Activated T-helper 1 cell treated with anti-CD3 and anti-CD28 coated beads, Interleukin-2, amount 50 U/mL, for 16 hours (primary cell): Measurements from ENCODE around the gene FAM149A.

Experiments
- DNase-seq, 2 donors: peaks; one replicate each; pipeline ENCODE4 v3.0.0-alpha.2; 2020; ENCODE audit warnings: low read depth in 1 of 2, low spot score in 1 of 2

FAM149A gene

DNA sequence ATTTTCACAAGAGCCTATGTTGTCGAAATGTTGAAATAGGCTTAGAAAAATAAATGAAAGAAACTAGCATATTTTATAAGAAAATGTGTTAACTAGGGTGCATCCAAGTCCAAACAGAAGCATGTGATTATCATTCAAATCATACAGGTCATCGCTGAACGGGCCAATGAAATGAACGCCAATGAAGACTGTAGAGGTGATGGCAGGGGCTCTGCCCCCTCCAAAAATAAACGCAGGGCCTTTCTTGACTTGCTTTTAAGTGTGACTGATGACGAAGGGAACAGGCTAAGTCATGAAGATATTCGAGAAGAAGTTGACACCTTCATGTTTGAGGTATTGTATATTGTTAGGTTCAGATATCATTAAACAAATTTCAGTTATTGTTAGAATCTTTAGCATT lies 96.5 kb downstream of the FAM149A start:
- DNase-seq, result no peak

DNA sequence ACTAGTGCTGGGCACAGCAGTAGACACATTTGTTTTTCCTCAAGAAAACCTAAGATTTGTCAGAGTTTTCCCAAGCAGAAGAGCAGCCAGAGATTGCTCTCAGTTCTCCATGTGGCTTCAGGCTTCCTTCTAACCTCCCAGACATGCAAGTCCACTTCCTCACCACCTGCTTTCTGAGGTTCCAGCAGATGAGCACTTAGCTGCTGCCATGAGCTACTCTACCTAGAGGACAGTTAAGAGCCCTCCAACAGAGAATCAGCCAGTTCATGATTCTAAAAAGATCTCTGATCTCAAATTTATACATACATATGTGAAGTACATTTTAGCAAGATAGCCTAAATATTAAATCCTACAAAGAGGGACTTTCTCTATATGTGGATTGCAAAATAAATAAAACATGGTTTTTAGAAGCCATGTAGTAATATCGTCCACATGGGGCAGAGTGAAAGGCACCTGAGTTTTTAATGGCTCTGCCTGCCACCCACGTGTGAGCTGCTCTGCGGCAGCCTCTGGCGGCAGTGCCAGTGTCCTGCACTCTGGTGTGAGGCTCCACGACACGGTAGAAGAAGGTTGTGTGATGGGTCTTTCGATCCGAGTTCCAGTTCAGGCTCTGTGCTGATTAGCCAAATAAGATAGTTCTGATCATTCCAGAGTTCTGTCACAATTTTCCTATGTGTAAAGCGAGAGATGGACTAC lies 97.2 kb downstream of the FAM149A start:
- DNase-seq, result peak; percentile 17 to 34

DNA sequence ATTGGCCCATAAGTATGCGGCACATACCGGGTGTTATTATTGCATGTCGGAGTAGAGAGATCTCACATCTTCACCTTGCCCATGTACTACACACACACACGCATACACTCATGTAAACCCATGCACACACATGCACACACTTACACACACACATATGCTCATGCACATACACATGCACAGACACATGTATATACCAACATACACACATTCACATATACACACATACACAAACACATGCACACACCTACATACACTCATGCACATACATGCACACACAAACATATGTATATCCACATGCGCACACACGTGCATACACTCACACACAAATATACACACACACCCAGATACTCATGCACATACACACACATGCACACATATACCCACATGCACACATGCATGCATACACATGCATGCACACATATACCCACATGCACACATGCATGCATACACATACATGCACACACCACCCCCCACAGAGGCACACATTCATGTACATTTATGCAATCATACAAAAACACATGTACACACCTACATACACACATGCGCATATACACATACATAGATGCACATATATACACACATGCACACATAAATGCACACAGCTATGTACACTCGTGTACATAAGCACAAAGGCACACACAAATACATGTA lies 98.1 kb downstream of the FAM149A start:
- no peak for DNase-seq

DNA sequence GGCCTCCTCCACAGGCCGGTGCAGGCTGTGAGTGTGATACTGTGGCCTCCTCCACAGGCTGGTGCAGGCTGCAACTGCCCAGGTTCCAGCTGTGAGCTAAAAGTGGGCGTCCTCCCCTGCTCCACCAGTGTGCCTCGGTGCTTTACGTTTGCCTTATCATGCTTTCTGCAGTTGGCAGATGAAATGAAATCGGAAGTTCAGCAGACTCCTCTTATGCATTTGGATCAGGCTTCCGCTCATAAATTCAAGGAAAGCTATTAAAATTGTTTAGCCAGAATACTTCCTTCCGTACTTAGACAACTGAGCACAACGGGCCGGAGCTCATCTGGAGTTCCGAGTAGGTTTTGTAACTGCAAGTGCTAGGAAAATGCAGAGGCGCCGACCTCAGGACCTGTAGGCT lies 98.9 kb downstream of the FAM149A start:
- no peak for DNase-seq

DNA sequence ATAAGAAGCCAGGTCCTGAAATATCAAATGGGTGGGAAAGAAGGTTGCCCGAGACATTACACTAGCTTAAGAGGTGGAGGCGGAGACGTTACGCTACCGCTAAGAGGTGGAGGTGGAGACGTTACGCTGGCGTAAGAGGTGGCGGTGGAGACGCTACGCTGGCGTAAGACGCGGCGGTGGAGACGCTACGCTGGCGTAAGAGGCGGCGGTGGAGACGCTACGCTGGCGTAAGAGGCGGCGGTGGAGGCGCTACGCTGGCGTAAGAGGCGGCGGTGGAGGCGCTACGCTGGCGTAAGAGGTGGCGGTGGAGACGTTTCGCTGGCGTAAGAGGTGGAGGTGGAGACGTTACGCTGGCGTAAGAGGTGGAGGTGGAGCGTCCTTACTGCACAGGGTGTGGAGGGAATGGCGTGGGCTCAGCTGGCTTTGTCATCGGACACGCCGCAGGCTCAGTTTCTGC lies 99.6 kb downstream of the FAM149A start:
- DNase-seq, result no peak

DNA sequence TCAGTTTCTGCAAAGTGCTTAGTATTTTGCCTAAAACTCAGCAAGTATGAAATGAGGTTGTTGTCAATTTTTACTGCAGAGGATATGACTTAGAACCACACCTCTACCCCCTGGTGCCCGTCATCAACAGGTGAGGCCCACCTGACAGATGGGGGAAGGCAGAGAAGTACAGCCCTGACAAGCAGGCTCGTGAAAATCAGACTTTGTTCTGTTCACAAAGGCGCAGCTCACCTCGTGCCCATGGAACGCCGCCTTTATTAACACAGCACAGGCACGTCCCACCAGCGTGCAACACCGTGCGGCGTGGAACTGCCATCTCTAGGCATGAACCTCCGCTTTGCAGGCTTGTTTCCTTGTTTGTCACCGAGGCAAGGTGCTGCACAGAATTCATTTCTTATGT lies 100.2 kb downstream of the FAM149A start:
- no peak for DNase-seq

DNA sequence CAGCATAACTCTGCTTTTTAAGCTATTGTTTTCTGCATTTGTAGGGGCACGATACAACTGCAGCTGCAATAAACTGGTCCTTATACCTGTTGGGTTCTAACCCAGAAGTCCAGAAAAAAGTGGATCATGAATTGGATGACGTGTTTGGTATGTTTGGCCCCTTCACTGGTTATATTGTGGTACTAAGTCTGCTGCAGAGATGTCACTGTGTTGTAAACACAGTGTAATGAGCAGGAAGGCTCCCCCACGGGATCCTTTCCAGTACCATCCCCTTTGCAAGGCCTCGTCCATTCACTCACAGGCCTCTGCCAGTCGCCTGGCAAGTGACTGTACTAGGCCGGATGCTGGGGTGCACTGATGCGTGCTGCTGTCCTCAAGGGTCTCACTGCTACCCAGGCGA lies 100.7 kb downstream of the FAM149A start:
- no peak for DNase-seq

DNA sequence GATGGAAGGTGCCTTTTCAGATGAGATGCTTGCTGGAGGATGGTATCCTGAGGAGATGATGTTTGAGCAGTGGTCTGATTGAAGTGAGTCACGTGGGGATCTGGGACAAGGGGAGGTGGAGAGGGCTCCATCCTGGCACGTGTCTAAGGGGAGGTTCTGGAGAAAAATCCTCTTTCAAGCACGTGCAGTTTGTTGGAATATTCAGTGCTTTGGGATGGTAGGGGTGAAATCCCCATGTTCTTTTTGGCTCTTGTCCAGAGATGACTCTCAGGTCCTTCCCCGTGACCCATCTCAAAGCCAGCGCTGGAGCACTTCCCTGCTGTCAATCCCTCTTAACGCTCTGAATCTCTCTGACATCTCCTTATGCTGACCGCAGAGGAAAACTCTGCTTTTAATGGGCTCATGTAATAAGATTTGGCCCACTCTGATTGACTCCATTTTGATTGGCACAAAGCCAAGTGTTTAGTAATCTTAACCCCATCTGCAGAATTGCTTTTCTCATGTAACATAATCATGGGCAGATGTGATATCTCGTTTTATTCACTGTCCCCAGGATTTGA lies 112.0 kb downstream of the FAM149A start:
- DNase-seq, result no peak

DNA sequence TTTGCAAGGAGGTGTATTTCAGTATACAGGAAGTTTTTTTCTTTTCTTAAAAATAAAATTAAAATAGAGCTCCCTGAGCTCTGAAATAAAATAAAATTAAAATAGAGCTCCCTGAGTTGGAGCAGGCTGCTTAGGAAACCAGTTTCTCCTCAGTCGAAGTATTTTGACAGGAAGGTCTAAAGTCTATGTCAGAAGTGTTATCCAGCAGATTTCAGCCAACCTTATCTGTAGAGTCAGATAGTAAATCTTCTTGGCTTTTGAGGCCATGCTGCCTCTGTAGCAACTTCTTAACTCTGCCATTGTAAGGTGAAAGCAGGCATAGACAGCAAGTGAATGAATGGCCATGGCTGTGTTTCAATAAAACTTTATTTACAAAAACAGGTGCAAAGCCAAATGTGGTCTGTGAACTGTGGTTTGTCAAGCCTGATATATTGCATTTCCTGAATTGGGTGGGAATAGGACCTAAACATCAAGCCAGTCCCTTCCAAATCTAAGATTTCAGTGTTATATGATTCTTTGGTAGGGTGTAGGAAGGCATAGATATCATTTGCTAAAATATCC lies 113.3 kb downstream of the FAM149A start:
- DNase-seq, result no peak

DNA sequence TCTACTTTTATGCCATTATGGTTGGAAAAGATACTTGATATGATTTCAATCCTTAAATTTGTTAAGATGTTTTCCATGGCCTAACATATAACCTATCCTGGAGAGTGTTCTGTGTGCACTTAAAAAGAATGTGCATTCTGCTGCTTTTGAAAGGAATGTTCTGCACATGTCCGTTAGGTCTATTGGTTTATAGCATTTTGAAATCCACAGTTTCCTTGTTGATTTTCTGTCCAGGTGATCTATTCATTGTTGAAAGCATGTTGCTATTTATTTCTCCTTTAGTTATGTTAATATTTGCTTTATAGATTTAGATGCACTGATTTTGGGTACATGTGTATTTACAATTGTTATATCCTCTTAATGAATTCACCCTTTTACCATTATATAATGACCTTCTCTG lies 117.1 kb downstream of the FAM149A start:
- no peak for DNase-seq
